Activated T-cell treated with anti-CD3 and anti-CD28 coated beads, Interleukin-2, amount 50 U/mL, for 1 hour (primary cell): Measurements from ENCODE around the gene GPR17.

Experiments
- DNase-seq: peaks from one replicate; pipeline ENCODE4 v3.0.0-alpha.2; 2020

The GPR17 gene

DNA sequence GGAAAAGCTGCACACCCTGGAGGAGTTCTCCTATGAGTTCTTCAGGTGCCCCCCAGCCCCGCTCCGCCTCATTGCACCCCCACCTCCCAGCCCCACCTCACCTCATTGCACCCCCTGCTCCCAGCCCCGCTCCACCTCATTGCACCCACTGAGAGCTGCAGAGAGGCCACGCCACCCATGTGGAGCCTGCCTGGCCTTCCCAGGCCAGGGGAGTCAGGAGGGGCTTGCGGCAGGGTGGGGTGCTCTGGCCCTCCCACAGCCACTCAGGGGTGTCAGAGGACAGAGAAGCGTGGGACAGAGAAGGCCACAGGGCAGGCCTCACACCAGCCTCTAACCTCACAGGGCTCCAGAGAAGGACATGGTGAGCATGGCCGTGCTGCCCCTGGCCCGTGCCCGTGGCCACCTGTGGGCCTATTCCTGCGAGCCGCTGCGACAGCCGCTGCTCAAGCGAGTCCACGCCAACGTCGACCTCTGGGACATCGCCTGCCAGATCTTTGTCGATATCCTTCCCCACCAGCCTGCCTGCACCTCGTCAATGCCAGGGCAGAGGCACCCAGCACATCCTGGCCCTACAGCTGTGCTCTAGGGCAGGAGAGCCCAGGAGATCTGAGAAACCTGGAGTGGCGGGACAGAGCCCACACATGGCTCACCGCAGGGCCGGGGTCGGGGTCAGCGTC is 15.0 kb upstream of the GPR17 start:
- no peak for DNase-seq

- no peak for DNase-seq
Measured at GRCh38 chr2:127631541-127631996, 14.4 kb upstream of the GPR17 start.

DNA sequence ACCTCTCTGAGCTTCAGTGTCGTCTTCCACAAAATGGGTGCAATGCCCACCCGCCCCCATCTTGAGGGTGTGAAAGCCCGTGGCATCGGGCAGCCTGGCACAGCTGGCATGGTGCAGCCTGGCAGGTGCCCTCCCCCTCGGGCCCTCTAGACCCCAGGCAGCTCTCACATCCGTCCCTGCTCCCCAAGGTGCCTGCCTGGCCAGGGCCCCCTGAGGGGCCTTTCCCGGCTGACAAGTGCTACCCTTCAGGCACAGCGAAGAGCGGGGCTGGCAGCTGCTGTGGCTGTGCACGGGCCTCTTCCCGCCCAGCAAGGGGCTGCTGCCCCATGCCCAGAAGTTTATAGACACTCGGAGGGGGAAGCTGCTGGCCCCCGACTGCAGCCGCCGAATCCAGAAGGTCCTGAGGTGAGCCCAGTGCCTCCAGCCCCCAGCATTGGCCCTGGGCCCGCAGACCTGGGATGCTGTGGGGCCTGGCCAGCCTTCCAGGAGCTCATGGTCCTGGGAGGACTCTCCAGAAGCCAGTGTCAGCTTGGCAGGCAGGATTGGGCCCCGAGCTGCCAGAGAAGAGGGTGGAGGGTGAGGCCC is 13.9 kb upstream of the GPR17 start:
- no peak for DNase-seq

DNA sequence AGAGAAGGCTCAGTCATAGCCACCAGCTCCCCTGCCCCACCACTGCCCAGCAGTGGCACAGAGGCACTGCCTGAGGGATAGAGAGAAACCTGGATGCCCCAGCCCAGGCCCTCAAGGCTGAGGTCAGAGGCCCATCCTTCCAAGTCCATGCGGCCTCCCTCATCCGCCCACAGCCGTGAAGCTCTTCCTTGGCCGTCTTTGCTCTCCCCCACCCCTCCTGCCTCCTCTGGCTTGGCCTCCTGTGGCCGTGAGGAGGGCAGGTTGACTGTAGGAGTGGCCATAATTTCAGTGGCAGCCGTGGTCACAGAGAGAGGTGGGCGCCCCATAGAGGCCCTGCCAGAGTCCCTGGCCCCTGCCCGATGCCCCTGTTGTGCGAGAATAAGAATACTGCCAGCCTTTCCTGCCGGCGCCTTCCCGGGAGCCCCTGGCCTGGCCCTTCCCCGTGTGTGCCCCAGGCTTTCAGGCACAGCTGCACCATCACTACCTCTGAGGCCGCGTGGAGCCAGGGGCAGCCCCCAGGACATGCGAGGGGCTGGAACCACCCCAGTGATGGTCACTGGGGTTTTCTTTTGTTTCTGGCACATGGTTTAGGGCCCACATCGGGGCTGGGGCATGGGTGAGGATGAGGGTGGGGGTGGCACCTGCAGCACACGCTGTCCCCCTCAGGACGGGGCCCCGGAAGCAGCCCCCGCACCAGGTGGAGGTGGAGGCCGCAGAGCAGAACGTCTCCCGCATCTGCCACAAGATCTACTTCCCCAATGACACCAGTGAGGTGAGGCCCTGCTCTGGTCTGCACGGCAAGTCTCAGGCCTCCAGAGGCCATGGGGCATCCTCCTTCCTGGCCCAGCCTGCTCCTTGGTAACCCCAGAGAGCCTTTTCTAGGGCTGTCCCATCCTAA is 13.1 kb upstream of the GPR17 start:
- DNase-seq = no peak

DNA sequence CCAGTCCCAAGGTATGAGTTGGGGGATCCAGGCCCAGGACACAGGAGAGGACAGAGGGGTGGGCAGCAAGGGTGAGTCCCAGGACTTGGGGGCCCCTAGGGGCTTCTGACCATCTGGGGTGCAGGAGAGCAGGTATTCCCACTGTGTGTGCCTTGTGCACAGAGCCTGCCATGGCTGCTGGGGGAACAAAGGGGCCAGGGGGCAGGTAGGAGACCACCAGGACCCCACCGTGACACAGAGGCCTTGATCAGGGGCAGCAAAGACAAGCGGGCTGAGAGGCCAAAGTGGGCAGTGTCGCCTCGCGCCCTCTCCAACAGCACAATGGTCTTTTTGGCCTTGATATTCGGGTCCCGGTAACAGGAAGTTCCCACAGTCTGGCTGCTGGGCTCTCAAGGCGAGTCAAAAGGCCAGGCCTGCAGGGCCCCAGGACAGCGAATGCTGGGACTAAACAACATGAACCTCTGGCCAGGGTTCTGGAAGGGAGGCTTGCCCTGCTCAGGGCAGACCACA is 12.3 kb upstream of the GPR17 start:
- no peak for DNase-seq

DNA sequence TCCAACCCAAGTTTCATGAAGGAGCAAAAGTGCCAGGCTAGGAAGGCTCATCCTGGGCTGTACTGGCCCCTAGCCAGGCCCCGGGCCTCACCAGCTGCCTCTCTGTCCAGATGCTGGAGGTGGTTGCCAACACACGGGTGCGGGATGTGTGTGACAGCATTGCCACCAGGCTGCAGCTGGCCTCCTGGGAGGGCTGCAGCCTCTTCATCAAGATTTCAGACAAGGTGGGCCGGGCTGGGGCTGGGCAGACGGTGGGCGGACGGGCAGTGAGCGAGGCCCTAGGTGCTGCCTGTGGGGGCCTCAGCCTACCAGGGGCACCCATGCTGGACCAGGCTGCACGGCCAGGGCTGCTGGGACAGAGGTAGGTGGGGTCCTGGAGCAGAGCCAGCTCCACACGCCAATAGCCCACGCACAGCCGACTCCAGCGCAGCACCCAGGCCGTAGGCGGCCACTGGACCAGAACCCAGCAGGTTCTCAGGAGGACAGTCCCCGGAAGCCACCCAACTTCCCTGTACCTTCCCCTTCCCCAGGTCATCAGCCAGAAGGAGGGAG is 11.8 kb upstream of the GPR17 start:
- DNase-seq = no peak

GRCh38 chr2:127634626-127635379 is 11.2 kb upstream of the GPR17 start:
- no peak for DNase-seq

DNA sequence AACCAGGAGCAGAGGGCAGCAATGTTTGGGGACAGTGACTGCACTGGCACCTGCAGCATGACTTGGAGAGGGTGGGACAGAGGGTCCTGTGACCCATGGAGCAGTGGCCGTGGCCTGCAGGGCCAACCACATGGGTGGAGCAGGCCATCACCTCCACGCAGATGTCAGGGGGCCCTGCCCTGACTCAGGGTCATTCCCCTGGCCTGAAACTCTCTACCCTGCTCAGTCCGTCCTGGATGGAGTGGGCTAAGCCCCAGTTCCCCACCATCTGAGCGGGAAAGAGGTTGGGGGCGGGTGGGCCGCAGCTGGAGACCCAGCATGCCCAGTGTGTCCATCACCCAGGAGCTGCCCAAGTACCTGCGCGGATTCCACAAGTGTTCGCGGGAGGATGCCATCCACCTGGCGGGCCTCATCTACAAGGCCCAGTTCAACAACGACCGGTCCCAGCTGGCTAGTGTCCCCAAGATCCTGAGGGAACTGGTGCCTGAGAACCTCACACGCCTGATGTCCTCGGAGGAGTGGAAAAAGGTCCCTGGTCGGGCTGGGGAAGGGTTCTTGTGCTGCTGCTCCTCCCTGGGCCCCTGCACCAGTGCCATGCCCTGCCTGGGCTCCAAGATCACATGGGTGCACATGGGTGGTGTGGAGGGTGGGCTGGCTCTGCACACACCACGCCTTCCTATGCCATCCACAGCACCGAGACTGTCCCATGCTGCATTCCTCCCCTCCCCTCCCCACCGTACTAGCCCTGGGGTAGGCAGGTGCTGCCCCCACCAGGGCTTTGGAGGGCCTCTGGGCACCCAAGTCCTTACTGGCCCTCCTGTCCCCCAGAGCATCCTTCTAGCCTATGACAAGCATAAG is 10.3 kb upstream of the GPR17 start:
- no peak for DNase-seq

GRCh38 chr2:127636248-127637235 is 9.4 kb upstream of the GPR17 start:
- DNase-seq = no peak

DNA sequence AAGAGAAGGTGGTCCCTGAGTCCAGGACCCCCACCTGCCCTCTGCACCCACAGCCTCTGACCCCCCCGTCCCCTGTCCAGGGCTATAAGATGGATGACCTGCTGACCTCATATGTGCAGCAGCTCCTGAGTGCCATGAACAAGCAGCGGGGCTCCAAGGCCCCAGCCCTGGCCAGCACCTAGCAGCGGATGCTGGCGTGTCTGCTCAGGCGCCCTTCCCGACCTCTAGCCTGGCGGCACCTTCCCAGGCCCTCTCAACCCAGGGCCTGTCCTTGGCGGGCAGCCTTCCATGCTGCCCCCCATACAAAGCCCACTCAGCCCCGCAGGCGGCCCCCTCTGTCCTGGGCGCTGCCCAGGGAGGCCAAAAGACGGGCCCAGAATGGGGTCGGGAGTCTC is 8.7 kb upstream of the GPR17 start:
- DNase-seq = no peak

- no peak for DNase-seq
Measured at GRCh38 chr2:127637725-127638252, 8.2 kb upstream of the GPR17 start.

DNA sequence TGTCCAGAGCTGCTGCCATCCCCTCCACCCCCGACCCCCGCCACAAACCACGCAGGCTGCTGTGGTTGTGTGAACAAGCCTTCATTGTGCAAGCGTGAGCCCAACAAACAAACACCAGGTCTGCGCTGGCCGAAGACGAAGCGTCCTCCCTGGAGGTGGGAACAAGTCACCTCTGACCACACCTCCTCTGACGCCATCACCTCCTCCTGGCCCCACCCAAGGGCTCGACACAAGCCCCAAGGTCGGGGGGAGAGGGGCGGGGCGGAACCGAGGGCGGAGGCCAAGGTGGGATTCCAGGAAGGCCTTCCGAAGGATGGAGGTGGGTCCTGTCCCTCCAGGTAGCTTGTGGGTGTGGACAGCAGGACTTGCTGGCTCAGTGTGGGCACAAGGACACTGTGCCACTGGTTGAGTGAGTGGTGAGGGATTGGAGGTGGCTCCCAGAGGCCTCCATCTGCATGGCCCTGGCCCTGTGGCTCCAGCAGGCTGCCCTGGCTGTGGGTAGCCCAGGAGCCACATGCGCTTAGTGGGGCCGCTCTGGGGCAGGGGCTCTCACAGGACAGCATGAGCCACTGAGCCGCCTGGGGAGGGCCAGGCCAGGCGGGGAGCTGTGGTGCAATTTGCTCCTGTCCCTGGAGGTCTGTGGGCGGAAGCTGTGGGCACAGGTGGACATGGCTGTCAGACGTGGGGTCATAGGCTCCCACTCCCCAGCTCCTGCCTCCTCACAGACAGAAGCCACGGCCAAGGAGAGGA is 7.4 kb upstream of the GPR17 start:
- no peak for DNase-seq

- no peak for DNase-seq
Measured at GRCh38 chr2:127639111-127639474, 6.9 kb upstream of the GPR17 start.

DNA sequence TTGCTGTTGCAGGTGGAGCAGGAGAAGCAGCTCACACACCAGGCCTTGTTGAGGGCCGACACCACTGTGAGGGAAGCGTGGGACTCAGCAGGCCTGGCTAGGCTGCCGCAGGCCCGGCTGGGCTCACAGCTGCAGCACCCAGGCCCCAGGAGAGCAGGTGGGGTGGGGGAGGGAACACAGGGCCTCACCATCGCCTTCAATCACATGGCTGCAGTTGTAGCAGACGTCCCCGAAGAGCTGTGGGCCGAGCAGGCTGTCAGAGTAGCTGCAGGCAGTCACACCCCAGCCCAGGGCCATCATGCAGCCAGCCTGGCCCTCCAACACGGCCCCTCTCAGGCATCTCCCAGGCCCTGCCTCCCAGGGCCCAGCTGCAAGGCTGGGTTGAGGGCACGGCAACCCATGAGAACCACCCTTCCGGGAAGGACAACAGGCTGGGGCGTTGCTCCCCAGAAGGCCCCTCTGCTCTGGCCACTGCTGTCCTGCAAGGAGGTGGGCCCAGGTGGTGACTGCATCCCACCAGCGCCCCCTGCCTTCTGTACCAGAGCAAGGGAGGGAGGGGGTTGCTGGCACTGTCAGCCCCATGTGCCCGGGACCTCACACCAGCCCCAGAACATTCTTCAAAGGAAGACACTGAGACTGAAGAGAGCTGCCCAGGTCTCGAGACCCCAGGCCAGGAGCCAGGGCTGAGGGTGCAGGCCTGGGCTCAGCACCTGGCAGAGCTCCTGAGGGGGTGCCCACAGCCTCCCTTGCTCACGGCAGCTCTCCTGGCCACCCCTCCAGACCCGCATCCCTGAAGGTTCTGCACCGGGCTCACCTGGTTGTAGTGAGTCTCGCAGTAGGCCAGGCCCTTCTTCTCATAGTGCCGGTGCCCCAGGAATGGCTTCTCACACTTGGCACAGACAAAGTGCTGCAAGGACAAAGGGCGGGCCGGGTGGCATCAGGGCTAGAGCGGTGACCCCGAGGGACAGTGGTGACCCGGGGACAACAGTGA is 5.6 kb upstream of the GPR17 start:
- peak; percentile 36 for DNase-seq

- peak; percentile 28 for DNase-seq
Measured at GRCh38 chr2:127641133-127641532, 4.8 kb upstream of the GPR17 start.

- DNase-seq = peak; percentile 59
Measured at GRCh38 chr2:127641846-127642507, 4.0 kb upstream of the GPR17 start.

- DNase-seq = no peak
Measured at GRCh38 chr2:127642706-127643438, 3.1 kb upstream of the GPR17 start.
